Gastrocnemius medialis (tissue), 4 donors: Measurements from ENCODE around the gene FNDC3B. TPM values are rescaled to one million over a fixed set of nuclear protein-coding genes. Genes with fewer than 3 reads are reported as not detected.
A peak's percentile ranks its signal among the peaks of the same experiment; 100 is the strongest.

Experiments
- ATAC-seq, 2 donors: fragments of 150-250 bp; one replicate each; pipeline ENCODE4 v1.9.1; 2016
- DNase-seq, 2 donors: peaks; one replicate each; pipeline ENCODE4 v3.0.0-alpha.2; 2019
- H3K27ac ChIP-seq, 4 donors: fragments of 200-600 bp; sonication (generic); 1 replicate in 1 of 4; 2 replicates in 3 of 4; pipeline ENCODE4 v1.5.1; 2016 to 2018; ENCODE audit warnings: mild to moderate bottlenecking in 2 of 4, moderate library complexity in 1 of 4
- H3K27me3 ChIP-seq, 3 donors: fragments of 200-600 bp; sonication (generic) in 2 of 3; 1 replicate in 1 of 3; 2 replicates in 2 of 3; pipeline versions ENCODE4 v1.5.1 to v1.6.0; 2016 to 2019; ENCODE audit warnings: mild to moderate bottlenecking in 1 of 3, moderate library complexity in 1 of 3
- H3K36me3 ChIP-seq, 2 donors: fragments of 200-600 bp; sonication (generic) in 1 of 2; one replicate each; pipeline ENCODE4 v1.5.1; 2017 to 2018
- H3K4me1 ChIP-seq, 2 donors: fragments of 200-600 bp; sonication (generic) in 1 of 2; one replicate each; pipeline ENCODE4 v1.5.1; 2016 to 2017; ENCODE audit warnings: mild to moderate bottlenecking in 2 of 2
- H3K4me3 ChIP-seq, 4 donors: fragments of 200-600 bp; sonication (generic) in 3 of 4; 1 replicate in 1 of 4; 2 replicates in 3 of 4; pipeline ENCODE4 v1.5.1; 2016 to 2019; ENCODE audit warnings: mild to moderate bottlenecking in 2 of 4
- H3K9me3 ChIP-seq, 3 donors: fragments of 200-600 bp; sonication (generic) in 2 of 3; 1 replicate in 1 of 3; 2 replicates in 2 of 3; pipeline ENCODE4 v1.5.1; 2016 to 2019
- POLR2A ChIP-seq, 2 donors: fragments of 450-650 bp; IDR thresholded peaks; one replicate each; pipeline ENCODE4 v1.6.1; 2017; ENCODE audit warnings: antibody characterized with exemption in 2 of 2, mild to moderate bottlenecking in 2 of 2, moderate library complexity in 2 of 2
- in situ Hi-C, 4 donors: fragments of 200-750 bp; cut with MboI; loops; one replicate each; pipeline versions ENCODE4 v1.15.0 to v1.8.0; 2017; ENCODE audit warnings: low sequenced_read_pairs in 4 of 4
- intact Hi-C: fragments of 100-400 bp; cut with DNase I; formaldehyde crosslinking; loops from one replicate; pipeline ENCODE4 v1.15.1; 2023; ENCODE audit warnings: low total_unique reads
- total RNA-seq, 4 donors: library from RNA; depleted of rRNA; stranded (reverse); fragments of >200 nt; gene quantifications; one replicate each; pipeline versions ENCODE4 v1.1.0 to v1.2.3, GENCODE V29; 2016
- TF ChIP-seq, protein P1 (sequence below), 5 experiments: fragments of 450-650 bp in 3 of 5; fragments of 200-600 bp in 2 of 5; sonication (generic) in 2 of 5; IDR thresholded peaks in 4 of 5; conservative IDR thresholded peaks in 1 of 5; 1 replicate in 4 of 5; 2 replicates in 1 of 5; pipeline ENCODE4 v1.5.1; 2016 to 2019; ENCODE audit warnings: antibody characterized with exemption in 5 of 5, mild to moderate bottlenecking in 3 of 5, moderate library complexity in 3 of 5

FNDC3B gene
- total RNA-seq, 4 donors from 2014 or later = 42.5 to 110 (median 74.2) TPM

DNA sequence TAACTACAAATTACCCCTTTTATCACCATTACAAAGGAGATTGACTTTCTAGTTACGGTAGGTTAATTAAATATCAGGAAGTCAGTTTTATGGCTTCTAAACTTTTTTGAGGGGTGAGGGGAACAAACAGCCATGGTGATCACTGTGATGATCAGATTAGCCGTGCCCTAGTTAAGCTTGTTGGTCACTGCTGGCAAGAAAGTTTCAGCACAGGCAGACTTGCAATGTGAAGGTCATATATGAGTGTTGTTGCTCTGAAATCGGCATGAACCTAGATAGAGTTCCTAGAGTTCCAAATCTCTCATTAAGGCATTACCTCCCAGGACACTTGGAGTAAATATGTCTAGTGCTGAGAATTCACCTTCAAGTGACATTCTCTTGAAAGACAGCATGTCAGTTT, 252.3 kb downstream of the FNDC3B start:
- no peak for DNase-seq
- peak in 1 of 2 donors; percentile 29 for ATAC-seq
- Histone ChIP-seq H3K27ac (peak overlapping the region; percentile 1 to 46 (median 16)), H3K27me3 (no peaks in the 10 kb centered on the region), H3K4me3 (no peak overlapping the region), H3K4me1 (peaks cover 57 to 63% of the 10 kb centered on the region in 2 donors), H3K36me3 (peaks cover 0 to 24% of the 10 kb centered on the region in 2 donors), H3K9me3 (no peaks in the 10 kb centered on the region)
- in situ Hi-C loops (no loop called here), intact Hi-C loops (no loop called here)
- TF ChIP-seq, protein P1, sequence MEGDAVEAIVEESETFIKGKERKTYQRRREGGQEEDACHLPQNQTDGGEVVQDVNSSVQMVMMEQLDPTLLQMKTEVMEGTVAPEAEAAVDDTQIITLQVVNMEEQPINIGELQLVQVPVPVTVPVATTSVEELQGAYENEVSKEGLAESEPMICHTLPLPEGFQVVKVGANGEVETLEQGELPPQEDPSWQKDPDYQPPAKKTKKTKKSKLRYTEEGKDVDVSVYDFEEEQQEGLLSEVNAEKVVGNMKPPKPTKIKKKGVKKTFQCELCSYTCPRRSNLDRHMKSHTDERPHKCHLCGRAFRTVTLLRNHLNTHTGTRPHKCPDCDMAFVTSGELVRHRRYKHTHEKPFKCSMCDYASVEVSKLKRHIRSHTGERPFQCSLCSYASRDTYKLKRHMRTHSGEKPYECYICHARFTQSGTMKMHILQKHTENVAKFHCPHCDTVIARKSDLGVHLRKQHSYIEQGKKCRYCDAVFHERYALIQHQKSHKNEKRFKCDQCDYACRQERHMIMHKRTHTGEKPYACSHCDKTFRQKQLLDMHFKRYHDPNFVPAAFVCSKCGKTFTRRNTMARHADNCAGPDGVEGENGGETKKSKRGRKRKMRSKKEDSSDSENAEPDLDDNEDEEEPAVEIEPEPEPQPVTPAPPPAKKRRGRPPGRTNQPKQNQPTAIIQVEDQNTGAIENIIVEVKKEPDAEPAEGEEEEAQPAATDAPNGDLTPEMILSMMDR (IDR thresholded peaks at IDR 0.05 in 4 of 5, conservative IDR thresholded peaks at IDR 0.05 in 1 of 5) = no peak
- no peak for TF ChIP-seq POLR2A (IDR thresholded peaks at IDR 0.05)

DNA sequence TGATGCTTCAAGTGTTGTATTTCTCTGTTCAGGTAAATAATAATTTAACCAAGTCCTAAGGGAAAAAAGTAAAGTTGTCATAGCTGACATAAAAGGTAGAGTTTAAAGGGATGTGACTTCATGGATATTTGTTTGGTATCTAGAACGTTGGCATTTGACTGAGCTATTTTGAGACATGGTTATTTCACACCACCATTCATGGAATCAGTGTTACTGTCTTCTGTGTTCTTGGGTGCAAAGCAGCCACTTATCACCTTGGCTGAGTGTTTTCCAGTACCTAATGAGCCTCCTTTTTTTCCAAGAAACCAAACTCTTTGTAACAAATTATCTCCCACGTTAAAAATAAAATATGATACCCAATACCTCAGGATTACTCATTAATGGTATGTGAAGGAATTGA, 253.0 kb downstream of the FNDC3B start:
- Histone ChIP-seq H3K4me1 (peaks cover 49 to 55% of the 10 kb centered on the region in 2 donors), H3K27ac (peak overlapping the region in 3 of 4 donors; percentile 1 to 46 (median 31)), H3K36me3 (peaks cover 0 to 25% of the 10 kb centered on the region in 2 donors), H3K4me3 (no peak overlapping the region), H3K27me3 (no peaks in the 10 kb centered on the region), H3K9me3 (no peaks in the 10 kb centered on the region)
- no peak for ATAC-seq
- in situ Hi-C loops (no loop called here), intact Hi-C loops (no loop called here)
- no peak for DNase-seq
- no peak for TF ChIP-seq POLR2A (IDR thresholded peaks at IDR 0.05)
- TF ChIP-seq, protein P1 (IDR thresholded peaks at IDR 0.05 in 4 of 5, conservative IDR thresholded peaks at IDR 0.05 in 1 of 5) = no peak

GRCh38 chr3:172293093-172293492, 253.7 kb downstream of the FNDC3B start:
- intact Hi-C loops (no loop called here), in situ Hi-C loops (no loop called here)
- peaks cover 0 to 25% of the 10 kb centered on the region in 2 donors for H3K36me3 ChIP-seq
- H3K27me3 ChIP-seq = no peaks in the 10 kb centered on the region
- no peaks in the 10 kb centered on the region for H3K9me3 ChIP-seq
- H3K4me1 ChIP-seq = peaks cover 43 to 49% of the 10 kb centered on the region in 2 donors
- no peak overlapping the region for H3K4me3 ChIP-seq
- H3K27ac ChIP-seq = no peak overlapping the region
- ATAC-seq = no peak
- TF ChIP-seq, protein P1 (IDR thresholded peaks at IDR 0.05 in 4 of 5, conservative IDR thresholded peaks at IDR 0.05 in 1 of 5) = no peak
- TF ChIP-seq POLR2A (IDR thresholded peaks at IDR 0.05) = no peak
- no peak for DNase-seq

DNA sequence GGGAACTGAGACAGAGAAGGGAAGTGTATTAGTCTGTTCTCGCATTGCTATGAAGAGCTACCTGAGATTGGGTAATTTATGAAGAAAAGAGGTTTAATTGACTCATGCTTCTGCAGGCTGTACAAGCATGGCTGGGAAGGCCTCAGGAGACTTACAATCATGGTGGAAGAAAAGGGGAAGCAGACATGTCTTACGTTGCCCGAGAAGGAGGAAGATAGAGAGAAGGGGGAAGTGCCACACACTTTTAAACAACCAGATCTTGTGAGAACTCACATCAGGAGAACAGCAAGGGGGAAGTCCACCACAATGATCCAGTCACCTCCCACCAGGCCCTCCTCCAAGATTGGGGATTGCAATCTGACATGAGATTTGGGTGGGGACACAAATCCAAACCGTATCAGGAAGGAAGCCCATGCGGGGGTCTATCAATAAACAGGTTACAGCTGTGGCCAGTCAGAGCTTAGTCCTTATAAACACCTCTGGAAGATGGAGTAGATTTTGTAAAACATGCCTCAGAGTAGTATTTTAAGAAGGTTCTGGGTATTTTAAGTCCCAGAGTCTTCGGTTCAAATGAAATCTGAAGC, 254.9 kb downstream of the FNDC3B start:
- in situ Hi-C loops (no loop called here), intact Hi-C loops (no loop called here)
- H3K27me3 ChIP-seq = no peaks in the 10 kb centered on the region
- peaks cover 37% of the 10 kb centered on the region in 2 donors for H3K4me1 ChIP-seq
- no peak overlapping the region for H3K4me3 ChIP-seq
- H3K36me3 ChIP-seq = peaks cover 0 to 30% of the 10 kb centered on the region in 2 donors
- DNase-seq (no peak), ATAC-seq (no peak)
- H3K9me3 ChIP-seq = no peaks in the 10 kb centered on the region
- TF ChIP-seq POLR2A (IDR thresholded peaks at IDR 0.05) = no peak
- TF ChIP-seq, protein P1 (IDR thresholded peaks at IDR 0.05 in 4 of 5, conservative IDR thresholded peaks at IDR 0.05 in 1 of 5) = no peak
- H3K27ac ChIP-seq = no peak overlapping the region
